GM18861 (cell line): Measurements from ENCODE around the gene CHPT1.
"Not testable (repeated sequence)": the region's sequence is repeated elsewhere in the genome, so short reads cannot be mapped to it uniquely, and the experiment has no call there.

Experiments
- ATAC-seq: cut with Tn5 transposase; IDR thresholded peaks from one replicate; pipeline ENCODE4 v1.9.1; 2021; ENCODE audit not compliant: unreplicated experiment

The CHPT1 gene

DNA sequence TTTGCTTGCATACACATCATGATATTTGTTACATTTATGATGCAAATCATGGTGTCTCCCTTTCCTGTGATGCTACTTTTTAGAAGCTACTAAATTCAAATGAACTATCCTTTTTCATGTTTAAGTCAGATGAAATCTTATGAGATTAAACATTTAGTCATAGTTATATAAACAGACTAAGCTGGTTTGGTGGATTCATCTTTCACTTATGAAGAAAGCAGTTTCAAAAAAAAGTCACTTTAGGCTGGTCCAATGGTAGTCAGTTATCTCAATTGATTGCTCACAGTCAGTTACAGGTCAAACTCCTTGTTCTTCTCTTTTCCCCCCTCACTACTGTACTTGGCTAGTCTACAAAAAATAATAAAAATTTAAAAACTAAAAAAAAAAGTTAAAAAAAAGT, 22.1 kb downstream of the CHPT1 start:
- ATAC-seq, result no peak

DNA sequence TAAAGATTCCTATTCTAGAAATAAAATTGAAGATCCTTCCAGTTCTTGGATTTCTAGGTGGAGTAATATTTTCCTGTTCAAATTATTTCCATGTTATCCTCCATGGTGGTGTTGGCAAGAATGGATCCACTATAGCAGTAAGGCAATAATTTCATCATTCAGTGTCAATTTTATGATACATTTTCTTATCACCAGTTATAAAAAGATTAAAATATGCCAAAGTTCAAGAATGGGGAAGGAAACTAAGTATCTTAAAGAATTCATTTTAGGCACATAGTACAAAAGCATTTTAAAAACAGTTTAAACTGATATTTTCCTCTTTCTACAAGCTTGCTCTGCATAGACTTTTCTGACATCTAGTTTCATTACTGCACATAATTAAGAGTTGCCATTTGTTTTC, 22.7 kb downstream of the CHPT1 start:
- no peak for ATAC-seq

DNA sequence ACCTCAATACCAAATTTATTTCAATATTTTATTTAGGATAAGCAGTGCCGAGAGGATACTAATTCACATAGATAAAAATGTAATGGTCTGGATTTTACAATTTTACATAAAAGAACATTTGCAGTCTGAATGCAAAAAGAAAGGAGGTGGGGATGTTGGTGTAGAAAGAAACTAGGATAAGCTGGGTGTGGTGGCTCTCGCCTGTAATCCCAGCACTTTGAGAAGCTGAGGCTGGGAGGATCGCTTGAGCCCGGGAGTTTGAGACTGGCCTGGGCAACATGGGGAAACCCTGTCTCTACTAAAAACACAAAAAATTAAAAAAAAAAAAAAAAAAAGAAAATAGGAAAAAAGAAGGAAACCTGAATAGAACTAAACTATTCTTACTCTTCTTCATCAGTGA, 25.0 kb downstream of the CHPT1 start:
- ATAC-seq, result no peak

DNA sequence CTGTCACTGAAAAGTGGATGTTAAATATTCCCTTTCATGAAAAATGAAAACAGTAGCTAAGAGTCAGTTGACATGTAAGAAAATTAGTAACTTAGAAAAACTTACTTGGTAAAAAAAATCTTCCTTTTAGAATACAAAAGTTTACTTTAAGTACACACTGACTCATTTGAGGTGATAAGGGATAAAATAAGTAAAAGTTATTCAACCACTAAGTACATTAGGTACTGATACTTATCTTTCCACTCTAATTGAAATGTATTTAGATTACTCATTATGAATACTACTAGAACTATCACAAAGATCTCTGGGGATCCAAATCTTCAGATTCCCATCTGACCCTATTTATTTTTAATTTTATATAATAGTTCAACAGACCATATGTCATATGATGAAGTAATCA, 29.7 kb downstream of the CHPT1 start:
- ATAC-seq, result no peak

DNA sequence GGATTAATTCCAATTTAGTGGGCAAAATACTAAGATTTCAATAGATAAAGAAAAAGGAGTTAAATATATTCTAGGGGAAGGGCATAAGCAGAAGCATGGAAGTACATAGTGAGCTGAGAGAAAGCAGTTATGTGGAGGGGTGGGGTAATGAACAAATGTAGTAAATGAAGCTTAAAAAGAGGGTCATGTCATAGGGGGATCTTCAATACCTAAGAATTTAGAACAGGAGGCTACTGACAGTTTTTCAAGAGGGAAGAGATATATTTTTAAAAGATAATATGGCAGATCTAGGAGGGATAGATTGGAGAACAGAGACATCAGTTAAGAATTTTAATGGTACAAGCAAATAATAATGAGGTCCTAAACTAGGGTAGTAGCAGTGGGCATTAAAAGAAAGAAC, 32.4 kb downstream of the CHPT1 start:
- ATAC-seq, result no peak

DNA sequence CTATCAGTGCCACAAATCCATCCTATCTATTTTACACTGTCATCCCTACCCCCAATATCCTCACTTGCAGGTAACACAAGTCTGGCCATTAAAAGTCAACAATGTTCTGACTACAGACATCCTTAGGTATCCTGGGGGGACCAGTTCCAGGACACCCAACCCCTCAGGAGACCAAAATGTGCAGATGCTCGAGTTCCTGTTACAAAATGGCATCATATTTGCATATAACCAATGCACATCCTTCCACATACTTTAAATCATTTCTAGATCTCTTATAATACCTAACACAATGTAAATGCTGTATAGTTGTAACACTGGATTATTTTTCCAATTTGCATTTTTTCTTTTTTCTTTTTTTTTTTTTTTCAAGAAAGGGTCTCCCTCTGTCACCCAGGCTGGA, 34.9 kb downstream of the CHPT1 start:
- no peak for ATAC-seq

DNA sequence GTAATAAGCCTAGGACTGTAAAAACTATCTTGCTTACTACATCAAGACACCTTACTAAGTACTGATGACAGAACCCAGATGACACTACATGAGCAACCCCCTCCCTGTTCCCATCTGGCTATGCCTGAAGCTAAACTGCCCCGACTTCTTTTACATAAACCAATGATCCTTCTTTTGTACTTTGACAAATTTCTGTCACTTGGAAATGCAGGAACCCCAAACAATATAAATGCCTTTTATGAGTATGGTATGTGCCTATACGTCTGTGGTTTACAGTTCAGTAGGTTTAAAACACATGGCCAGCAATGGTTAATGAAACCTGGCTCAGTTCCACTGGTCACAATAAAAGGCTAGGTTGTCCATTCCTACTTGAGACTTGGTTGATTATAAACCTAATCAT, 35.7 kb downstream of the CHPT1 start:
- ATAC-seq, result no peak

DNA sequence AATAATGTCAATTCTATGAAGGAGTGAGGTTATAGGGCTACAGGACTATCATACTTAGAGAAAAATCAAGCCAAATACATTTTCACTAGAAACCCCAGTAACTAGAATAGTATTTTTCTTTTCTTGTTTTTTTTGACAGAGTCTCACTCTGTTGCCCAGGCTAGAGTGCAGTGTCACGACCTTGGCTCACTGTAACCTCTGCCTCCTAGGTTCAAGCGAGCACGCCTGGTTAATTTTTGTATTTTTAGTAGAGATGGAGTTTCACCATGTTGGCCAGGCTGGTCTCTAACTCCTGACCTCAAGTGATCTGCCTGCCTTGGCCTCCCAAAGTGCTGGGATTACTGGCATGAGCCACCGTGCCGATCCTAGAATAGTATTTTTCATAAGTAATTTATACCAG, 37.0 kb downstream of the CHPT1 start:
- ATAC-seq, result not testable (repeated sequence)

DNA sequence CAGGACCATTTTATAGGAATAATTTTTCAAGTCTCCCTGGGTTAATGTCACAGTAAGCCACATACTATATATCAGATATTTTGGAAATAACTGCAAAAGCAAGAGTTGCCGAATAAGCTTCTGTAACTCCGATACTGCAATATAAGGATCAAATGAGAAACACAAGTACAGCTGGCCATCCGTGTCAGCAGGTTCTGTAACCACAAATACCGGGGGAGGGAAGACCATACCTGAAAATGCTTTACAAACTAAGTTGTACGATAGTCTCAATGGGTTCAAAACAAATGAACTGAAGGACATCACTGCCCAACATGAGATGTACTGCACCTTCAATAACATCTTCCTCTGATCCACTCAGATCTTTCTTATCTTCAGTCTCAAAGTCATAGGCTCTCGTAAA, 40.0 kb downstream of the CHPT1 start:
- ATAC-seq, result no peak

DNA sequence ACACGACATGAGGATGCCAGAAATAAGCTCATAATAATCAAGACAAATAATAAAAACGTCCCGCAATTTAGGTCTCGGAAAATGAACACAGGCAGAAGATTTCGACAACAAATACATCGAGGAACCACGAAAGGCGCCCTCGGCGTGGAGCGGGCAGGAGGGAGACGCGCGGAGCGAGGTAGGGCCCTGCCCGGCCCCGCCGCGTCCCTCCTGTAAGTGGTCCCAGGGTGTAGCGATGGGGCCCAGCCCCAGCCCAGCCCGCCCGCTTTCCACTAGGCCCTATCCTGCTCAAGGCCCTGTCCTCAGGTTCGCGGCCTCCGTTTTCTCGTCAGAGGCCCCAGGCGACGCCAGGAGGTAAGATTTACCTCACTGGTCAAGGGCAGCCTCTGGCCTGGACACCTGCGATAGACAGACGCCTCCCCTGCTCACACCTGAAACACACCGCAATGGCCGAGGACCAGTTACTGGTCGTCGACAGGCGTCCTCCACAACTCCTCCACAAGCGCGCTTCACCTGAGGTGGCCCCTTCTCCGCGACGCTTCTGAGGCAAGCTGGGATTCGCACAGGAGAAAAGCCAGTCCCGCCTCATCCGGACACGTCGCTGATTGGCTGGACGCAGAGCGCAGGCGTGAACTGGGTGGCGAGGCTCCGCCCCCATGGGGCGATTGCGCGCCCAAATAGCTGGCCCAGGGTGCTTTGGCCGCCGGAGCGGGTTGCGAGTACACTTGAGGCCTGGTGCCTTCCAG, 41.7 kb downstream of the CHPT1 start, which contains the start of gene SYCP3:
SYCP3 (minus strand) TSS at position 543 of the 746 bp plus-strand sequence. CDS start 1,527 bp downstream, outside the sequence.
- no peak for ATAC-seq

DNA sequence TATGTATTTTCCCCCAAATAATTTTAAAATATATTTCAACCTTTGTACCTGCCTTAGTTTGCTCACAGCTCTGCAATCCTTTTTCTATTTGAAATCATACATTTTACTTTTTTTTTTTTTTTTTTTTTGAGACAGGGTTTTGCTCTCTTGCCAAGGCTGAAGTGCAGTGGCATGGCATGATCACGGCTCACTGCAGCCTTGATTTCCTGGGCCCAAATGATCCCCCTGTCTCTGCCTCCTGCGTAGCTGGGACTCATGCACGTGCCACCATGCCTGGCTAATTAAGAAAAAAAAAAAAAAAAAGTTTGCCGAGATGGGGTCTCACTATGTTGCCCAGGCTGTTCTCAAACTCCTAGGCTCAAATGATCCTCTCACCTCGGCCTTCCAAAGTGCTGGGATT, 43.1 kb downstream of the CHPT1 start:
- no peak for ATAC-seq

DNA sequence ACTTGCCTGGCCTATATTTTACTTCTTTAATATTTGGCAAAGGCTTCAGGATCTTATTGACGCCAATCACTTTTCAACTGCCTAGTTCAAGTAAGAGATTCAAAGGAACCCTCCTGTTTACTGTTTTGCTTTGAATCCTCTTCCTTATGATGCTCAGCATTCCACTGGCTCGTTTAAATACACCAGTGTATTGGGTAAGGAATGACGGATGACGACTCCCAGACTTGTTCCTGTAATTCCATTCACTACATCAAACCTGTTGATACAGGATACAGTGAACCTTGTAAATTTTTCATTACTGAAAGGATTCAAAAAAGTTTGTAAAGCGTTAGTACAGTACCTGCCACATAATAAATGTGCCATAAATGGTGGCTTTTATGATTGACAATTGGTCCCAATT, 43.5 kb downstream of the CHPT1 start:
- no peak for ATAC-seq

DNA sequence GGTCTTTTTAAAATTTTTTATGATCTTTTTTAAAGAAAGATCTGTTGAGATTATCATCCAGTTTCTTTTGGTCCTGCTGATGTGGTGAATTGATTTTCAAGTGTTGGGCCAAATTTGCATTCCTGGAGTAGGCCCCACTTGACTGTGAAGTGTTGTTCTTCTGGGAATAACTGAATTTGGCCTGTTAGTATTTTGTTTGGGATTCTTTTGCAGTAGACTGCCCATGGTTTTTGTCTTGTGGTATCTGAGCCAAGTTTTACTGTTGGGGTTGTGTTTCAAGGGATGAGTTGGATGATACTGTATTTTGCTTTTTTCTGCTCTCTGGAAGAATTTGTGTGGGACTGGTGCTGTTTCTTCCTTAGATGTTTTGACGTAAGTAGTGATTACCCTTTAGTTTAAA, 45.8 kb downstream of the CHPT1 start:
- ATAC-seq, result no peak

DNA sequence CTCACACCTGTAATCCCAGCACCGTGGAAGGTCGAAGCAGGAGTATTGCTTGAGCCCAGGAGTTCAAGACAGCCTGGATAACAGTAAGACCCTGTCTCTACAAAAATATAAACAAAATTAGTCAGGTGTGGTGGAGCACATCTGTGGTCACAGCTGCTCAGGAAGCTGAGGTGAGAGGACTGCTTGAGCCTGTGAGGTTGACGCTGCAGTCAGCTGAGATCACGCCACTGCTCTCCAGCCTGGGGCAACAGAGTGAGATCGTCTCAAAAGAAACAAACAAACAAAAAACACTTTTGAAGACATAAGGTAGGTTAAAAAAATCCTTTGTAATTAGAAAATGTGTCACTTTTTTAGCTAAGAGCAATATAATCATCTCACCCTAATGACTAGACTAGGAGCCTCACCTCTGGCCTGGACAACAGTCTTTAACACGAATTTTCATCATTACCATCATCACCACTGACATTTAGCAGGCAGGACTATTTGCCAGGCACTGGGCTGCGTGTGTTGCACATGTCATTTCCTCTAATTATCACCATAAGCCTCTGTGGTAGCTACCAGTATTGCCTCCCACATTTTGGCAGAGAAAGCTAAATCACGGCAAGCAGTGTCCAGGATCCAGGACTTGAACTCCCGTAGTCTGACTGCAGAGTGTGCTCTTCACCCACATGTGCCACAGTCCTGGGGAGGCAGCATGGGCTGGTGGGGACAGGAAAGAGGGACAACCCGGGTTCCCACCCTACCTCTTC, 46.5 kb downstream of the CHPT1 start:
- peak; percentile 94 for ATAC-seq

DNA sequence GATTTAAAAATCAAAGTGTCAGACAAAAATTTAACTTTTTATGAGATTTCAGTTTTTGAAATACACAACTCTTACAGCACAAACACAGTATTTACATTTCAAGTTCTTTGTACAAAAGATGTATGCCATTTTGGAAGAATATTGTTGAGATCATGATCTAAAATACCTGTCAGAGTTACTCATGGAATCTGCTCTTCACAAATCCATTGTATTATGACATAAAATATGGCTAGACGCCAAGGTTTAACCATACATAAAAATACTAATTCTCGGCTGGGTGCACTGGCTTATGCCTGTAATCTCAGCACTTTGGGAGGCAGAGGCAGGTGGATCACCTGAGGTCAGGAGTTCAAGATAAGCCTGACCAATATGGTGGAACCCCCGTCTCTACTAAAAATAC, 48.0 kb downstream of the CHPT1 start:
- ATAC-seq, result no peak

DNA sequence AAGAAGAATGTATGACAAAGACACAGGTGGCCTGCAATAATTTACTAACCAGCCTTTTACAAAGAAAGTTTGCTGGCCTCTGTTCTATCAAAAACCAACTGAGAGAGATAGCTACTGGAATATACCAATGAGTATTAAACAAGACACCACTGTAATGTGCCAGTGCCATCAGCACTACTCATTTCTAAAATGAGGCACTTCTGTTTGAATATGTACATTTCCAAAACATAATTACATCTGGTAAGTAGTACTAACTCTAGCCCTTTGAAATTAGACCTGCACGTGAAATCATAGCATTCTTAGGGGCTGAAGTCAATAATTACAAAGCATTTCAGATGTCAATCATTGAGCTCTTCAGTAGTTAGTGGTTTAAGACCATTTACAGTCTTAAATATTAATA, 48.8 kb downstream of the CHPT1 start:
- ATAC-seq, result no peak

DNA sequence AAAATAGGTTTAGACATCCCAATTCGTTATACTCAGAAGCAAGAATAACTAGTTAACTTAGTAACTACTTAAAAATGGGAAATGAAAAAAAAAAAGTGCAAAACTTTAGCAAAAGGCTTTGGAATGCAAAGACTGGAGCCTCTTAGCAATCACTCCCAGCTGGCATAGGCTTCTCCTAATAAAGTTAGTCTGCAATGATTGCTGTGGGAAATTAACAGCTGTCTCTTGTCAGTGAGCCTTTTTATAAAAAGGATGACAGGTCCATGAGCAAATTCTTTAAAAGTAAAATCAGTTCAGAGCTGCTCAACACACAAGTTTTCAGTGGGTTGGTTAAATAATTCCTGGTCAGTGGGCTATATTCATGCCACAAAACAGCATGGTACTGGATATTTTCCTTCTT, 49.2 kb downstream of the CHPT1 start:
- no peak for ATAC-seq

DNA sequence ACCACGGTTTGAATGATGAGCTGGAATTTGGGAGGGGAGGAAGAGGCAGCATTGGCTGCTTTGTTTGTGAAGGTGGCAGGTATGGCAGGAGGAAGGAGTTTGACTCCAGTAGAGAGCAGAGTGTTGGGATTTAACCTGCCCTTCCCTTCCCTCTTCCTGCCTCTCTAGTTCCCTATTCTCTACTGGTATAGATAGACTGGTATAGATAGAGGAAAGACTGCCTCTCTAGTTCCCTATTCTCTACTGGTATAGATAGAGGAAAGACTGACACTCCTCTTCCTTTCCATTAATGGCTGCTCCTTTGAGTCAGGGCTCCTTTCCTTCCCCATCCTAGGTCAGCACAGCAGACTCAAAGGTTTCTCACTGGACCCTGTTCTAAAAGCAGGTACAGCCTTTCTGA, 50.3 kb downstream of the CHPT1 start:
- ATAC-seq, result no peak

DNA sequence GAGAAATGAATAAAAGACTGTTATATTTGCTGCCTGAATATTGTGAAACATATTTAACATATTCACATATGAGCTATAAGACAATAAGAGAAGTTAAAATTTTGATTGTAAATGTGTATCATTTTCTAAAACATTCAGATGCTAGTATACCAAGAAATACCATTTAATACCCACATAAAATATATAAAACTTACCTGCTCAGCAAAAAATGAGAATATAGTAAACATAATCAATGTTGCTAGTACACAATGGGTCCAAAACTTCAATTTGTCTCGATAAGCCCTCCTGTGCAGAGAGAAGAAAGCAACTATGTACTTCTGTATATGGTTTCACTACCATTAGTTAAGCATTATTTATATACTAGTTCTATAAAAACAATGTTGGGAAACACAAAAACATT, 51.5 kb downstream of the CHPT1 start:
- no peak for ATAC-seq

DNA sequence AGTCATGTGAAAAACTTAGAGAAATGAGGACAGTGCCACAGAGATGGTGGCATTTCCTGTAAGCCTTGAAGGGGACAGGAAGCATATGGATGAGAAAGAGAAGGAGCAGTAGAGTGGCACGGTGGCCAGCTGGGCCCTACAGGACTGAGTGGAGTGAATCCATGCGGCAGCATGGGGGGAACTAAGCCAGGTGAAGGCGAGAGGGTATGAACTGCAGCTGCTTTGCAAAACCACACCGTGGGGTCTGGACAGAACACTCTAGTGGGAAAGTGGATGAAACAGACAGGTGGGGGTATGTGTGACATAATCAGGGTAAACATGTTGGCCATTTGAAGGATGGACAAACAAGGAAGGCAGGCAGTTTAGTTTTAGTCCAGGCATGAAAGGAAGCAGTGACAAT, 52.2 kb downstream of the CHPT1 start:
- ATAC-seq, result no peak

DNA sequence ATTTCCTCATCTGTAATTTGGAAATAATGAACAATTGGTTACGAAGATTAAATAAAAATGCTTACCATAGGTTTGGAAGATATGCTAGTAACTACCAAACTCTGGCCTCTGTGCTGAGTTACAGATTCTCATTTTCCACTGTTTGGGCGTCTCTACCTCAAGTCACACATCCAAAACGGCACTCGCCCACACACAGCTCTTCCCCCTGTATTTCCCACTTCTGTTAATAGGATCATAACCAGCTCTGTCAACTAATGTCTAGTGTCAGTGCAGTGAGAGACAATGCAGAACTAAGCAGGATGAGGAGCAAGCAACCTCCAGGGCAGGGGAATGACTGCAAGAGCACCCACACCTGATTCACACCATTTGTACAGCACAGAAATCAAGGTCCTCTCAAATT, 52.7 kb downstream of the CHPT1 start:
- no peak for ATAC-seq

DNA sequence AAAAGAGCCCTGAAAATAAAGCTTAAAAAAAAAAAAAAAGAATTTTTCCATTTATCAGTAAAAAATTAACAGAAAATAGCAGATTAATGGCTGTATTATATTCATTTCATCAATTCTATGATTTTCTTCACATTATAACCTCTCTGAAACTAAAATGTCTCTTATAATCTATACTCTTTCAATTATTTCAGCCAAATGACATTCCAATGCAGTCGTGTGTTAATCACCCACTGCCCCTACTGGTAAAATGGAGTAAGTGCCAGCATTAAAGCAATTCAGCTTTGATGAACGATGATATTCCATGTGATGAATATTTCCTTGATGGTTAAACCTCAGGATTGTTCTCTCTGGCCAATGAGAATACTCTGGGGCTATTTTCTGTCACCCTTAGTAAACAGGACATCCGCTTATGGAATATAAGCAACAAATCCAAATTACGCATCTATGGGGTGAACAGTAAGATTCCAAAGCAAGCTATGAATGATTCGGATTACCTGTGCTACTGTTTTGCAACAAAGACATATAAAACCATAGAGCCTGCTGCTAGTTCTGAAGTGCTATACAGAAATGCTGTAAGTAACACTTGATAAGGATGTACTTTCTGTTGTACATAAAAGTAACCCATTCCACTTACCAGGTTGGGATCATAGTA, 62.1 kb downstream of the CHPT1 start:
- no peak for ATAC-seq
